NCI-H510A (cell line): ENCODE results near the gene GPC6.

Source experiments
- DNase-seq: peaks from one replicate; lab custom pipeline; 2025; lab: John Stamatoyannopoulos, UW

Gene GPC6

DNA sequence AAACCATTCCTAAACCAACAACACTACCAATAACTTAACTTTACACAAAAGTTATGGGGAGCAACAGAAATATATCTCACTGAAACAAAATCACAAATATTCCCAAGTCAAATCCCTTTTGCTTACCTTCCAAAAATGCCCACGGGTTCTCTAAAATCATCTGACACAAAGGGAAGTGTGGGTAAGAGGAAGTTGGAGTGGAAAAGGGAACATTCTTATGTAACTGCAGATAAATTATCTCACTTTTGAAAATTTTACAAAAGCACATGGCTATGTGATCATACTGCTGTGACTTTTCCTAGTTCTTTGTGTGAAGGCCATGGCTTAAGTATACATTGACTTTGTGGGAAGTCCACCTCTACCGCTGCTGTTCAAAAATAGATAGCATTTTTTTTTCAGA is 350.5 kb downstream of the GPC6 start:
- no peak for DNase-seq

DNA sequence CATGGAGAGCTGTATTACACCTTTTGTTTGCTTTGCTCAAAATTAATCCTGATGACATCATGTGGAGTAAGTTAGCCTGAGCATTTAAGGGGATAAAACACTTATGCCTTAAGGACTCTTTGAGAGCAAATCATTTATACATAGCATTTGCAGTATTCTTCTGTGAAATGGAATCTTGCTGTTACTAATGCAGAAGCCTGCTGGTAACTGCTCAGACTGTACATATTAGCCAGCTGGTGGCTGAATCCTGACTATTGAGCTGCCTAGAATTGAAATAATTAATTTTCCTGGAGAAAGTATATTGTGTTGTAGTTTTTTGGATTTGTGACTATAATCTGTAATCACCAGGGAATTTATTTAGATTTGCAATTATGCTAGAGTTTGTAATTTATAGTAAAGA is 363.2 kb downstream of the GPC6 start:
- DNase-seq, result no peak

DNA sequence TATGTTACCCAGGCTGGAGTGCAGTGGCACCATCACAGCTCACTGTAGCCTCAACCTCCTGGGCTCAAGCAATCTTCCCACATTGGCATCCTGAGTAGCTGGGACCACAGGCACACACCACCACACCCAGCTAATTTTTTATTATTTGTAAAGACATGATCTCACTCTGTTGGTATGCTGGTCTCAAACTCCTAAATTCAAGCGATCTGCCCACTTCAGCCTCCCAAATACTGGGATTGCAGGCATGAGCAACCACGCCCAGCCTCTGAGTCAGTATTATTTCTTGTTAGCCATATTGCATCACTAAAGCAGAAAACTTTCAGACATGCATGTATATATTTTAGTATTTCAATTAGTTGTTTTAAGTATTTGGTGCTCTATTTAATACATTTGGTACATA is 376.4 kb downstream of the GPC6 start:
- DNase-seq, result no peak

DNA sequence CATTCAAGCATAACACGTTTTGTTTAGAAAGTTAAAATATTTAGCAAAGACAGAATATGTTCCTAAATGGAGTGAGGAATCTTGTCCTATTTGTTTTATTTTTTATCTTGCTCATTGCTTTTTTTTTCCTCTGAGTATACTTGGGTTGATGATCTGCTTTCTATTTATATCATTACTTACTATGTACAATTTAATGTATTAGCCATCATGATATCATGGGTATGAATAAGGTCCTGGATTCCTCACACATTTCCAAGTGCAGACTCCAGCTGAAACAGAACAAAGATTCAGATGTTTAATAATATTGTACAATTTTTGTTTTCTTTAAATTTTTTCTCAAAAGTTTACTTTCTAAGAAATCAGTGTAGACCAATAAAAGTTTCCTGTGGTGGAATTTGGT is 388.2 kb downstream of the GPC6 start:
- DNase-seq, result no peak

DNA sequence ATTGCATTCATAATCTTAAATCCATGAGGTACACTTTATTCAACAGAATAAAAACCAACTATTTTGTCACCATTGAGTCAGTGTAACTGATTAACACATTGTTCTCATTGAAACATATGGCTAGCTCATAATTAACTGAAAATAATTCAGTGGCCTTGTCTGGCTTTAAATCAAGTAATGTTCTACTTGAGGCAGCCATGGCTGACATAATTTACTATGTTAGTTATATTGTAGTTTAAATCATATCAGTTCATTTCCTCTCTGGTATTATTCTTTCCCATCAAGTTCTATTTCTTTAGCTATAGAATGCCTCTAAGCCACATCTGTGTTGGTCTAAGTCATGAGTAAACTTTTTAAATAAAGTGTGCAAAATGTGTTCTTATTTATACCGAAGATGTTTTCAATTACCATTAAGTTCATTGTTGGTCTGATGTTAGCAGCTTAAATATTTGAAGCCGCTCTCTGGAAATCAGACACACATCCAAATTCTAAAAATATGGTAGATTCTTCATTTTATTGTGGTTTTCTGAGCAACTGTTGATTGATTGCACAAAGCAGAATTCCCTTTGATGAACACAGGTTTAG is 393.7 kb downstream of the GPC6 start:
- DNase-seq, result no peak

DNA sequence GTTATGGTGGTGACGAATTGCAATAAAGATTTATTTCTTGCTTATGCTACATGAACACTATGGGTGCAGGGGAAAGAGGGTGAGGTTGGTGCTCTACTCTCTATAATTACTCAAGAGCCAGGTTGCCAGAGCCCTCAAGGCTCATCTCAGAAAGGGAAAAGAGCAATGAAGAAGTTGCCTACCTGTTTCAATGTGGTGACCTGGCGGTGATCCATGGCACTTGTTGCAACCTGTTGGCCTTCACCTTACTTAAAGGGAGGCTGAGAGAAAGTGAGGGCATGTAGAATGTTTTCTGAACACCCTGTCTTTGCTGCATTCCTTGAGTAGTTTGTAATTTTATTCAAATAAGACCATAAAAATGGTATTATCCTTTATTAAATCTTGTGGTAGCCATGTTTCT is 394.4 kb downstream of the GPC6 start:
- no peak for DNase-seq

DNA sequence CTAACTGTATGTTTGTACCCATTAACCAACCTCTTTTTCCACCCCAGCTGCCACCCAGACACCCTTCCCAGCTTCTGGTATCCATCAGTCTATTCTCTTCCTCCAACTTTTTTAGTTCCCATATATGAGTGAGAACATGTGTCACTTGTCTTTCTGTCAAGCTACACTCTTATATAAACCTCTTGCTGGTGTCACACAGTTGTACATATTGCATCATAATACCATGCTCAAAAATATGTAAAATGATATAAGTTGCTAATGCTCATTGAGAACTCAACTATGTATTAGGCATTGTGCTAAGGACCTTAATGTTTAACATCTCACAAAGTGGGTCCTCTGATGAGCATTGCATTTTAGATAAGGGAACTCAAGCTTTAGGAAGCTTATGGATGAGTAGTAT is 395.4 kb downstream of the GPC6 start:
- no peak for DNase-seq

DNA sequence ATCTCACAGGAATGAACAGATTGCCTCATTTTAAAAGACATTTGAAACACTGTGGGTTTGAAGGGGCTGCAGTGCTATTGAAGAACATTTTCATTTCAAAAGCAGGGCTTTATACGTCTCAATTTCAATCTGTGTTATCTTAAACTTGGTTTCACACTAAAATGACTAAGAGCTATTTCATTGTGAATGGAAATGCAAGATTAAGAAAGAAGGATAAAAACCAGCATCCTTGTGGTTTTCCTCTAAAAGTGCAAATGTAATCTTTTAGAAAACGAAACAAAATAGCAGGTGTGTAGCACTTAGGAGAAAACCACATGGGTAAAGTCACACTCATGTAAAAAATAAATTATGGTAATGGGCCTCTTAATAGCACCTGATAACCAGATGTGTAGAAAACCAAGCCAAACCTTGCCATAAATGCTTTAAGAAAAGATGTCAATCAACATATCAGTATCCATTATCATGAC is 397.7 kb downstream of the GPC6 start:
- DNase-seq, result no peak

DNA sequence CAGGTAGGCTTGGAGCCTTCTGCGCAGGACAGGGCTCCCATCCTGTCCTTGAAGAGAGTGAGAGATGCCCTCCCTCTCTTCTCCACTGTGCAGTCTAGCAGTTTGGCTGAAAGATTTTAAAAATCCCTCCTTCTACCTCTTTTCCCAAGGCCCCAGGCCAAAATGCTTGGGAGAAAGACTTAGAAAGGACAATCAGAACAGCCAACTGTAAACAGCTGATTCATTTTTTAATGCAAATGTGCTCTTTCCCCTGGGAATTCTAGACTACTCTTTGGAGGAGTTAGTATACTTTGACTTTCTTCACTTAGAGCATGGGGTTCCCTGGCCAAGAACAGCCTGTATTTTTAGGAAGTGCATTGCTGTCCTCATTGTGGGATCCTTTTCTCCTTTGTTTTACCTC is 398.9 kb downstream of the GPC6 start:
- DNase-seq, result no peak

DNA sequence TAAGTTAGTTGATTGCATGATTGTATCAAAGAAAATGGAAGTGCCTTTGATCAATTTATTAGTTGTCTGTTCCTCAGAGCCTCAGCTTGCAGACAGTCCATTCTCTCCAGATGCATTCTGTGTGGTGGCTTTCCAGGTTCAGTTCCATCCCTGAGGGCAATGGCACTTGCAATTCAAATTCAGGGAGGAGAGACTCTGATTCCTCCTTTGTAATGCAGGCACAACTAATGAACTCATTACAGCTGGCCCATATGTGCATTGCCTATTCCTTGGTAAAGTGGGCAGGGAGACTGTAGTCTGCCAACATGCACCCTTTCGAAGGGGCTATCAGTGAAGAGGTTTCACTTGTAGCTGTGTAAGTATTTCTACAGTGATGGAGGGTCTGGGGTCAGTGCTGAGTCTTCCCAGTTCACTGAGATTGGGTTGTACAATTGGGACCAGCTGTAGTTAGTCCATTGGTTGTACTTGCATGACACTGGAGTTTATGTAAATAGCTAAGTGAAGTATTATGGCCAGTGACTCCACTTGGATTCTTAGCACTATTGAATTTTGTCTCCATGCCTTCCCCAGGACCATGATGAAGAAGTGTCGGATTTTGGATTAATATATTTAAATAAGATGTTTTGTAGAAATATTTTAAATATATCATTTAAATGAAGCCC is 401.7 kb downstream of the GPC6 start:
- DNase-seq, result no peak

DNA sequence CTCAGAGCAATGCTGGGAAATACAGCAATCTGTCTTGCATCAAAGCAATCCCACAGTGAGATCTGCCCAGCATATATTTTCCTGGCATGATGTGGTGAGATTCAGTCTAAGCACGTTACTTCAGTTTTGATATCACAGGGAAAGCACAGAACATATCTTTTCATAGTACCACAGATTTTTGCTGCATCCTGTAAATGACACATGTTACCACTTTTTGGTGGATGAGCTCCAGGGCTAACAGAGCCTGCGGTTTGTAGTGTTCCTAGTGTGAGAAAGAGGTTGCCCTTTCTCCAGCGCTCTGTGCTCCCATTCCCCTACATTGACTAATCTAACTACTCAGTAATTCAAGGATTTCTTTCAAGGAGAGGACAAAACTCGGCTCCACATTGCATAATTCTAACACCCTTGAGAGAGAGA is 409.0 kb downstream of the GPC6 start:
- DNase-seq, result no peak

DNA sequence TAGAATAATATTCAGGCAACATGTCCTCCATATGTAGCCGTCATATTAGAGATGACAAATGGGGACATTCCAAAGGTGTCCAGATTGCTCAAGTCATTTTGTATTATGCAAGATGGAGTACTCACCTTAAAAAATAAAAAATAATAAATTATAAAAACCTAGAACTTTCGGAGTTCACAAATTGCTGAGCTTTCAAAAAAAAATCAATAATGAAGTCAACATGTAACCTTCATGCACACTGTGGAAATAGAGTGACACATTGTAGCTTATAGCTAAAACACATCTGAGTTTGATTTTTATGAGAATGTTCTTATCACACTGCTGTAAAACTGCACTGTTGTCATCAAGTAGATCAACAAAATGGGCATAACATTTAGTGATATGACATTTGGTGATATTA is 411.2 kb downstream of the GPC6 start:
- DNase-seq, result no peak

DNA sequence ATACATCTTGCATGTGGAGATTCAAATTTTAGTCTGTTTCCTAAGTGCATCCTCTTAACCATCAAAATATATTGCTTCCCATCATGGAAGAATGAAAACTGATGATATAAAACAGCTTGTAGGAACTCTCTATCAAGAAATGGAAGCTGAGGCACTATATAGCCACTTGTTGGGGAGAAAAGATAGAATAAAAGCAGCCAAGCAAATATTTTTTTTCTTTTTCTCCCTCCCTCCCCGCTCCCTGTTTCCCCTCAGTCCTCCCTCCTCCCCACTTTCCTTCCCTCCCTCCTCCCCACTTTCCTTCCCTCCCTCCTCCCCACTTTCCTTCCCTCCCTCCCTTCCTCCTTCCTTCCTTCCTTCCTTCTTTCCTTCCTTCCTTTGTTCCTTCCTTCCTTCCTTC is 413.8 kb downstream of the GPC6 start:
- no peak for DNase-seq

DNA sequence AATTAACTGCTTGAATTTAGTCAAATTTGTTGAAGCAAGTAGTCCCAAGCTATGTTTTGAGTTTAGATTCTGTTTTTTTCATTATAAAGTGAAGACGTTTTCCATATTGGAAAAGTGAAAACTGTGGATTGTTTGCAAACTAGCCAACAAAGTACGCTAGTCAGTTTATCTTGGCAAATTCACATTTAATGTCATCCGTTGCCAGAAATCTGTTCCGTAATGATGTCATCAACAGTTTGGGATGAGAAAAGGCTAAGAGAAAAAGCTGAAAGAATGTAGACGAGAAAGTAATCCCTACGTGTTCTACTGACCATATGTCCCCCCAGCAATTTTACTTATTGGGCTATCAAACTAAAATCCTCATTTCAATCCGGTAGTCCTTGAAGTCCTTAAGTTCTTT is 419.6 kb downstream of the GPC6 start:
- DNase-seq, result no peak

DNA sequence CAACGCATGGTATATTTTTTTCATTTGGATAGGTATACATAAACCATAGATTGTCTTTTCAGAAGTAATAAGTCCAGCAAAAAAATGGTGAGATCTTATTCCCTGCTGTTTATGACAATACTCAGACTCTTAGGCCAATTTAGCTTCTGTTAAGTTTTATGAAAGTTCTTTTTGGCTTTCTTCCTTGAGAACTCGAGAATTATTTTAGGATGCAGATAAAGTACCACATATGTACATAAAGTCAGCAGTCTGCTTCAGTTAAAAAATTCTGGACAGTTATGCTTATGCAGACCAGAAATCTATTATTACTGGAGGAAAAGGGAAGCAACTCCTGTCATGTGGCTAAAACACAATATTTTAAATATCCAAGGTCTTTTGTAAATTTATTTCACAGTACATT is 422.9 kb downstream of the GPC6 start:
- DNase-seq, result no peak

DNA sequence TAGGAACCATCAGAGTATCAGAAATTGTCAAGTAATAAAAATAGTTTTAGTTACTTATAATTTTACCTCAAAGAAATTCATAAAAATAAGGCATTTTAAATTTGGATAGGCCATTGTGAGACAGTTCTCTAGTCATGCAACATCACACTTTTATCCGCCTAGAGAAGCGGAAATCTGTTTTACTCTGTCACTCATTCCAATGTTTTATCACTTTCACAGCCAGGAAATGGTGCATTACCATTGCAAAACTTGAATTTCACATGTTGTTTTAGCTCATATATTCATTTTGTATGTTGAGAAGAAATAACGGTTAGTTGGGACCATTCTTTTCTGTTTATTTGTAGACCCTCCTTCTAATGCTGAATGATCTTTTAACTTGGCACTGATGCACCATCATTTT is 427.2 kb downstream of the GPC6 start:
- DNase-seq, result no peak

DNA sequence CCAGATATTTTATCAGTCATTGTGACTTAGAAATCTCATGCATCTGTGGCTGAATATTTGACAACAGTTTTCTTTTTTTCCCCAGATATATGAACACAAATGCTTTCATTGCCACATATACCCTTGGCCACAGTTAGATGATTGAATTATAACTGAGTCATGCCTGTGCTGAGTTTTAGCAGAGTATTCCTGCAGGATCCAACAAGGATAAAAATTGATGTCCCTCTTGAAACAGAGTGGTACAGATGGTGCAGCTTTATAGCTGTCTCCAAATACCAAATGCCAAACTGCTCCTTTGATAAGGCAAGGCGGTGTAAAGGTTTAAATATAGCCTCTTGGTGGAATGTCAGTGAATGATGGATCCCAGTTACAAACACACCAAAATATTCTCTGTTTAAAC is 428.5 kb downstream of the GPC6 start:
- no peak for DNase-seq

DNA sequence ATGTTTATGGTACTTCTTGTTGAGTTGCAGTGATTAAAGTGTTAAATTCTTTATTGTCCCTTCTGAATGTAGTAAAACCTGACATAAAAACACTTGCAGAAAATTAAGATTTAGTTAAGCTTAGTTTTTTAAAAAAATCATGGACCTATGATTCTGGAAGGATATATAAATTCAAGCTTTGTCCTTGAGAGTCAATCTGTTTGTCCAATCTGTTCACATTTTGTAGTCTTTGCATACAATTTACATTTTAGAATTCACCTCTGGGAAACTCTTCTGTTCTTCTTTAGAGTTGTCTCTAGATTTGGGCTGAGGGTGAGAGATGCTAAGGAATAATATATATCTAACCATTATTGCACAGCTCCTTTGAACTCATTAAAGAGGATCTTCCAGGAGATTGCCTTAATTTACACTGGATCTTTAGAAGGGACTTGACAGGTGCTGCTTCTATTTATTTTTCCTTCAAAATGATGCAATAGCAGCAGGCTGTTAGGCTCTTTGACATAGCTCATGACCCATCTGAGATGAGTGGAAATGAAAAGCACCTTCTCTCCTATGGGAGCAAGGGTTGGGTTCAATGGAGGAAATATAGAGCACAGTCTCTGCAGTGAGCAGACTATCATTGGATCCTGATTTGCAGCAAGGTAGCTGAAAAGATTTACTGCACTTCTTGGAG is 433.9 kb downstream of the GPC6 start:
- no peak for DNase-seq

DNA sequence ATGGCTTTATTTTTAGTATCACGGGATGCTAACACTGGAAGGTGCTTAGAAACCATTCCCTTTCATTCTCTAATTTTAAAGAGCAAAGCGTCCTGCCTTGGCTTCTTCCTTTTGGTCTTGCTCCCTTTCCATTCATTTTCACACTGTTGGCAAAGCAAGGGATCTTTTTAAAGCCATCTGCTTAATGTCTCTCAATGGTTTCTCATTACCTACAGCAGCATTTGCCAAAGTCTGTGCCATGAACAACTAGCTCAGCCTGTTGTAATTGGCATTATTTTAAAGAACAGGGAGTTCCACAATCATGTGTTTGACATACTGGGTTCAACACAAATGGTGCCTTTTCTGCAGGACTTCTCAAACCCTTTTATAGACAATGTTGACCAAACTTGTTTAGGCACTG is 444.3 kb downstream of the GPC6 start:
- no peak for DNase-seq

DNA sequence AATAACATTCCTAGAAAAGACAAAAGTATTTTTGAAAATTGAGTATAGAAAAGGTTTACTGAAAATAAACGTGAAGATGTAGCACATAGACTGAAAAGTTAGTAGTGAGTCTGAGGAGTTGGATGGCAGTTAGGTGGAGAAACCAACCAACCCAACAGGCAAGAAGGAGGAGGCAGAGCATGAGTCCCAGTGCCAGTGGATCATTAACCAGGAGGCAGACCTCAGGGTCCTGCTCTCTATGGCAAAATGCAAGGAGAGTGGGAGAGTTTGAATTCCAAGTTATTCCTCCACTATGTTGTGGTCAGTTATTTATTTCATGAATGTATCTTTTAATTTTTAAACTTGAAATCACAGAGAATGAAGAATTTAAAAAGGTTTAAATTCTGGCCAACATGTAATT is 446.4 kb downstream of the GPC6 start:
- no peak for DNase-seq

DNA sequence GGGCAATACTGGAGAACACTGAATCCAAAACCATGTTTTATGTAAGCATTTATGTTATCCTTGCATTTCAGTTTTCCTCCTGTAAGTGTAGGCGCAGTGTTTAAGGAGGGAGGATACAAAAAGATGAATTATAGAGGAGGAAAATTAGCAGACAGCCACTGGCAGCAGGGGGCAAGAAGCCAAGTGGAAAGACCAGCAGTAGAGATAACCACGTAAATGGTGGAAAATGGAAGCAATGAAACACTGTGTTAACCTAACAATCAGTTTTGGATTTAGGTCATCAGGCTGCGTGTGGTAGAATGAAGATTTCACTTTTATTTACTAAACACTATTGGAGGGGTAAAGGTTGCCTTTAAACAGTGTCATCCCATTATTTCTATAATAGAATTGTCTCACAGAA is 447.3 kb downstream of the GPC6 start:
- no peak for DNase-seq

DNA sequence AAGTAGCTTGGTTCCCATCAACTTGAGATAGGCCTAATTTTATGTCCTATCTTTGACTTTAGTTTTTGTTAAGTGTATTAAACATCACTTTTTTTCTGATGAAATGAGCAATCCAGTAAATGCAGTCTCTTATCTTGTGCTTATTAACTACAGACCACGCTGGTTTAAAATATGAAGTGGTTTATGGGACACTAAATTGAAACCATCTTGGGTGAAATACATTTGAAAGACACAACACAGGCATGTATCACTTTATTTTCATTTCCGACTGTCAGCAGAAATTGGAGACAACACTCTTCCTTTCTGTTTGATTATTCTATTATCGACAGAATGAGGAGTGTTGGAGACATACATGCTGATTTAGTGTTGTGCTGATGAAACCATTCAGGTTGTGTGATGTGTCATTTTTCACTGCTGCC is 447.7 kb downstream of the GPC6 start:
- DNase-seq, result no peak

DNA sequence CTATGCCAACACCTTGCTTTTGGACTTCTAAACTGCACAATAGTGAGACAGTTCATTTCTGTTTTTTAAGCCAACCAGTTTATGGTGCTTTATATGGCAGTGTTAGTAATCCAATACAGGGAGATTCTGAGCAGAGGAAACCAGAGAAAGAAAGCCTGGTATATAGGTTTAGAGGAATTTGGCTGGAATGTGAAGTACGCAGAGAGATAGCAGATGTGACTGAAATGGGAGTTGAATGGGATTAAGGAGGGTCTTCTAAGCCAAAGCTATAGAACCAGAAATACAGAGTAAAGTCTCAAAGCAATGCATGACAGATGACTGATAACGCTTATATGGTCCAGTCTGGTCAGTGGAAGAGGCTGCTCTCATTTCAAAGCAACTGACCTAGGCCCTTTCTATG is 453.7 kb downstream of the GPC6 start:
- DNase-seq, result no peak

DNA sequence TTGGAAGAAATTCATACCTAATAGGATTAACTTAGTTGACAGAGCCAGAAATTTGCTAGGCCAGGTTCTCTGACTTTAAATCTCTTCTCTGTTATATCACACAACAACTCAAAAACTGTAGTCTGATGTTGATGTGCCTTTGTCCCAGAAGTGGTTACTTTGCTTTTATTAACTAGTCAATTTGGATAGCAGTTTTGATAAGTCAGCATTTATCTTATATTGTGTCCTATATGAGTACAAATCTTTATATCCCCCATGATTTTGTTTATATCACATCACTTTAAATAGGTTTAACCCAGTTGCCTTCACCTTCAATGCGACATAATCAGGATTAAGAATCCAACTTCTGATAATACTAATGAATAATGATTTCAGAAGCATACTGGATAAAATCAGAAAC is 459.3 kb downstream of the GPC6 start:
- DNase-seq, result no peak
